ENCODE measurements around the gene AGT. TPM values are rescaled to one million over a fixed set of nuclear protein-coding genes. Genes with fewer than 3 reads are reported as not detected.
"Not testable (repeated sequence)": the region's sequence is repeated elsewhere in the genome, so short reads cannot be mapped to it uniquely, and the experiment has no call there.

Gene AGT
- total RNA-seq, 2 experiments from 2014 or later = not detected

GRCh38 chr1:230725256-230726012 lies 11.5 kb upstream of the AGT start:
- no peaks in the 10 kb centered on the region for H3K4me1 Mint-ChIP-seq
- POLR2A ChIA-PET = no interaction called here
- H3K27me3 Mint-ChIP-seq = peaks cover 18% of the 10 kb centered on the region
- H3K4me3 Mint-ChIP-seq = no peak overlapping the region
- H3K36me3 Mint-ChIP-seq = no peaks in the 10 kb centered on the region
- H3K9me3 Mint-ChIP-seq = peaks cover 4% of the 10 kb centered on the region
- DNase-seq = no peak
- H3K27ac Mint-ChIP-seq = no peak overlapping the region
- ATAC-seq (ENCODE audit: low read depth) = no peak

GRCh38 chr1:230721849-230722522 lies 8.1 kb upstream of the AGT start:
- ATAC-seq (ENCODE audit: low read depth); H3K4me1 Mint-ChIP-seq; H3K9me3 Mint-ChIP-seq; H3K4me3 Mint-ChIP-seq; POLR2A ChIA-PET; H3K27ac Mint-ChIP-seq; H3K36me3 Mint-ChIP-seq; DNase-seq: not testable (repeated sequence)
- H3K27me3 Mint-ChIP-seq = peaks cover 12% of the 10 kb centered on the region

GRCh38 chr1:230717251-230717650 lies 3.3 kb upstream of the AGT start:
- Mint-ChIP-seq H3K36me3 (no peaks in the 10 kb centered on the region), H3K9me3 (peaks cover 6% of the 10 kb centered on the region), H3K27ac (no peak overlapping the region), H3K4me3 (no peak overlapping the region), H3K27me3 (peaks cover 15% of the 10 kb centered on the region), H3K4me1 (no peaks in the 10 kb centered on the region)
- POLR2A ChIA-PET = no interaction called here
- DNase-seq = no peak
- ATAC-seq (ENCODE audit: low read depth) = no peak

- H3K27me3 Mint-ChIP-seq = peaks cover 15% of the 10 kb centered on the region
- ATAC-seq (ENCODE audit: low read depth); DNase-seq; H3K27ac Mint-ChIP-seq; H3K4me3 Mint-ChIP-seq; POLR2A ChIA-PET; H3K4me1 Mint-ChIP-seq; H3K9me3 Mint-ChIP-seq; H3K36me3 Mint-ChIP-seq: not testable (repeated sequence)
Measured at GRCh38 chr1:230716453-230716852, 2.5 kb upstream of the AGT start.

- H3K27ac Mint-ChIP-seq = no peak overlapping the region
- H3K27me3 Mint-ChIP-seq = peaks cover 15% of the 10 kb centered on the region
- ATAC-seq (ENCODE audit: low read depth) (no peak), DNase-seq (no peak)
- H3K4me3 Mint-ChIP-seq = no peak overlapping the region
- no peaks in the 10 kb centered on the region for H3K36me3 Mint-ChIP-seq
- H3K4me1 Mint-ChIP-seq = no peaks in the 10 kb centered on the region
- peaks cover 2% of the 10 kb centered on the region for H3K9me3 Mint-ChIP-seq
- POLR2A ChIA-PET = no interaction called here
Measured at GRCh38 chr1:230715510-230715909, 1.6 kb upstream of the AGT start.

- POLR2A ChIA-PET = no interaction called here
- Mint-ChIP-seq H3K9me3 (peaks cover 2% of the 10 kb centered on the region), H3K27me3 (peaks cover 17% of the 10 kb centered on the region), H3K4me3 (no peak overlapping the region), H3K27ac (no peak overlapping the region), H3K4me1 (peaks cover 2% of the 10 kb centered on the region), H3K36me3 (no peaks in the 10 kb centered on the region)
- DNase-seq (no peak), ATAC-seq (ENCODE audit: low read depth) (no peak)
Measured at GRCh38 chr1:230713547-230713914, 391 bp downstream of the AGT start.

- H3K4me1 Mint-ChIP-seq = peaks cover 6% of the 10 kb centered on the region
- H3K27ac Mint-ChIP-seq = no peak overlapping the region
- no peak for ATAC-seq (ENCODE audit: low read depth)
- peaks cover 19% of the 10 kb centered on the region for H3K27me3 Mint-ChIP-seq
- POLR2A ChIA-PET = no interaction called here
- H3K36me3 Mint-ChIP-seq = no peaks in the 10 kb centered on the region
- H3K9me3 Mint-ChIP-seq = peaks cover 2% of the 10 kb centered on the region
- H3K4me3 Mint-ChIP-seq = no peak overlapping the region
- no peak for DNase-seq
Measured at GRCh38 chr1:230713138-230713537, 784 bp downstream of the AGT start.

GRCh38 chr1:230712470-230712942 lies 1.4 kb downstream of the AGT start:
- Mint-ChIP-seq H3K36me3 (no peaks in the 10 kb centered on the region), H3K9me3 (peaks cover 2% of the 10 kb centered on the region), H3K4me1 (peaks cover 11% of the 10 kb centered on the region), H3K4me3 (no peak overlapping the region), H3K27ac (no peak overlapping the region), H3K27me3 (peaks cover 23% of the 10 kb centered on the region)
- ATAC-seq (ENCODE audit: low read depth) (no peak), DNase-seq (no peak)
- POLR2A ChIA-PET = no interaction called here

- Mint-ChIP-seq H3K27ac (no peak overlapping the region), H3K27me3 (peaks cover 23% of the 10 kb centered on the region), H3K4me3 (no peak overlapping the region), H3K36me3 (no peaks in the 10 kb centered on the region), H3K9me3 (no peaks in the 10 kb centered on the region), H3K4me1 (peaks cover 11% of the 10 kb centered on the region)
- DNase-seq (no peak), ATAC-seq (ENCODE audit: low read depth) (no peak)
- POLR2A ChIA-PET = no interaction called here
Measured at GRCh38 chr1:230711245-230711644, 2.7 kb downstream of the AGT start.

- ATAC-seq (ENCODE audit: low read depth) (no peak), DNase-seq (no peak)
- H3K27ac Mint-ChIP-seq = no peak overlapping the region
- POLR2A ChIA-PET = no interaction called here
- H3K9me3 Mint-ChIP-seq = no peaks in the 10 kb centered on the region
- peaks cover 23% of the 10 kb centered on the region for H3K27me3 Mint-ChIP-seq
- no peaks in the 10 kb centered on the region for H3K36me3 Mint-ChIP-seq
- peaks cover 11% of the 10 kb centered on the region for H3K4me1 Mint-ChIP-seq
- H3K4me3 Mint-ChIP-seq = no peak overlapping the region
Measured at GRCh38 chr1:230710543-230710904, 3.4 kb downstream of the AGT start.

- Mint-ChIP-seq H3K4me1 (peaks cover 11% of the 10 kb centered on the region), H3K36me3 (no peaks in the 10 kb centered on the region), H3K27me3 (peaks cover 22% of the 10 kb centered on the region), H3K9me3 (no peaks in the 10 kb centered on the region), H3K27ac (no peak overlapping the region), H3K4me3 (no peak overlapping the region)
- ATAC-seq (ENCODE audit: low read depth) (no peak), DNase-seq (no peak)
- POLR2A ChIA-PET = no interaction called here
Measured at GRCh38 chr1:230709619-230710542, 4.0 kb downstream of the AGT start.

- H3K27me3 Mint-ChIP-seq = peaks cover 17% of the 10 kb centered on the region
- DNase-seq (no peak), ATAC-seq (ENCODE audit: low read depth) (no peak)
- H3K4me1 Mint-ChIP-seq = peaks cover 11% of the 10 kb centered on the region
- H3K27ac Mint-ChIP-seq = no peak overlapping the region
- no peaks in the 10 kb centered on the region for H3K36me3 Mint-ChIP-seq
- no peaks in the 10 kb centered on the region for H3K9me3 Mint-ChIP-seq
- POLR2A ChIA-PET = no interaction called here
- H3K4me3 Mint-ChIP-seq = no peak overlapping the region
Measured at GRCh38 chr1:230708631-230709580, 5.0 kb downstream of the AGT start.

Measured in activated naive CD8-positive, alpha-beta T cell treated with anti-CD3 and anti-CD28 coated beads, Interleukin-2, amount 10 ng/mL, durations not matched to agents 7 days and 5 days (primary cell).